Vagina (tissue), 2 donors: ENCODE data around the gene TMC1.

Experiments used
- CTCF ChIP-seq, 3 experiments: fragments of 450-650 bp in 2 of 3; fragments of 200-600 bp in 1 of 3; sonication (generic) in 1 of 3; IDR thresholded peaks; one replicate each; pipeline ENCODE4 v1.5.1; 2017 to 2019; ENCODE audit warnings: antibody characterized with exemption in 3 of 3, mild to moderate bottlenecking in 2 of 3, moderate library complexity in 2 of 3
- POLR2AphosphoS5 ChIP-seq, 2 donors: sonication (generic); formaldehyde crosslinking; IDR thresholded peaks; one replicate each; pipeline ENCODE4 v1.9.0; 2017; ENCODE audit warnings: antibody characterized with exemption in 2 of 2, mild to moderate bottlenecking in 2 of 2, low read depth in 1 of 2; ENCODE audit not compliant: insufficient read depth in 1 of 2

GRCh38 chr9:72529531-72529930, 8.1 kb downstream of the TMC1 start:
- no peak for TF ChIP-seq POLR2AphosphoS5 (IDR thresholded peaks at IDR 0.05; ENCODE audit: insufficient read depth in 1 of 2, low read depth in 1 of 2)
- TF ChIP-seq CTCF (IDR thresholded peaks at IDR 0.05): no peak
